DND-41 (cell line): ENCODE results near the gene LTF.

Experiments used
- ATAC-seq: fragments of 200-7000 bp; cut with Tn5 transposase; 3 replicates; pipeline ENCODE4 v1.9.1; 2021; ENCODE audit warnings: low read depth; ENCODE audit not compliant: insufficient read depth
- DNase-seq: peaks from one replicate; pipeline ENCODE4 v3.0.0-alpha.2; 2020
- H2AFZ ChIP-seq: 2 replicates; pipeline ENCODE4 v1.6.0; 2012; ENCODE audit warnings: low read depth, low read length
- H3K27ac ChIP-seq: 2 replicates; pipeline ENCODE4 v1.5.1; 2012; ENCODE audit warnings: low read length, inconsistent platforms
- H3K27me3 ChIP-seq: fragments of 200-600 bp; sonication (generic); 2 replicates; pipeline ENCODE4 v1.6.0; 2012; ENCODE audit warnings: low read length, mild to moderate bottlenecking, inconsistent platforms; ENCODE audit not compliant: insufficient read depth, poor library complexity
- H3K36me3 ChIP-seq: 2 replicates; pipeline ENCODE4 v1.5.1; 2012; ENCODE audit warnings: low read length, inconsistent platforms; ENCODE audit not compliant: insufficient read depth
- H3K4me1 ChIP-seq: 2 replicates; pipeline ENCODE4 v1.5.1; 2012; ENCODE audit warnings: mild to moderate bottlenecking, low read length; ENCODE audit not compliant: insufficient read depth
- H3K4me2 ChIP-seq: 2 replicates; pipeline ENCODE4 v1.6.0; 2012; ENCODE audit warnings: mild to moderate bottlenecking, moderate library complexity, low read length, inconsistent platforms; ENCODE audit not compliant: insufficient read depth
- H3K4me3 ChIP-seq, 2 experiments: fragments of 200-600 bp in 1 of 2; shearing (Covaris generic) in 1 of 2; 2 replicates each; pipeline ENCODE4 v1.5.1; 2012 to 2016; ENCODE audit warnings: inconsistent platforms in 2 of 2, low read length in 2 of 2, mild to moderate bottlenecking in 2 of 2, low read depth in 1 of 2, moderate library complexity in 1 of 2
- H3K79me2 ChIP-seq: 2 replicates; pipeline ENCODE4 v1.6.0; 2012; ENCODE audit warnings: low read length, inconsistent platforms; ENCODE audit not compliant: insufficient read depth
- H3K9ac ChIP-seq: 2 replicates; pipeline ENCODE4 v1.6.0; 2012; ENCODE audit warnings: low read depth, mild to moderate bottlenecking, inconsistent platforms, low read length, moderate library complexity
- H3K9me3 ChIP-seq: 2 replicates; pipeline ENCODE4 v1.5.1; 2012; ENCODE audit warnings: low read length, moderate library complexity, mild to moderate bottlenecking, inconsistent platforms; ENCODE audit not compliant: insufficient read depth, severe bottlenecking
- H4K20me1 ChIP-seq: 2 replicates; pipeline ENCODE4 v1.6.0; 2012; ENCODE audit warnings: low read length; ENCODE audit not compliant: insufficient read depth
- EZH2 ChIP-seq: IDR thresholded peaks from 3 replicates; pipeline ENCODE4 v1.6.1; 2012; ENCODE audit warnings: borderline replicate concordance, low read depth, mild to moderate bottlenecking, moderate library complexity, low read length, inconsistent platforms; ENCODE audit not compliant: severe bottlenecking
- TF ChIP-seq, protein P1 (sequence below): IDR thresholded peaks from 2 replicates; pipeline ENCODE4 v1.5.1; 2012; ENCODE audit warnings: borderline replicate concordance, low read length, moderate library complexity, mild to moderate bottlenecking; ENCODE audit not compliant: poor library complexity, severe bottlenecking; ENCODE audit errors: extremely low read depth

The LTF gene

DNA sequence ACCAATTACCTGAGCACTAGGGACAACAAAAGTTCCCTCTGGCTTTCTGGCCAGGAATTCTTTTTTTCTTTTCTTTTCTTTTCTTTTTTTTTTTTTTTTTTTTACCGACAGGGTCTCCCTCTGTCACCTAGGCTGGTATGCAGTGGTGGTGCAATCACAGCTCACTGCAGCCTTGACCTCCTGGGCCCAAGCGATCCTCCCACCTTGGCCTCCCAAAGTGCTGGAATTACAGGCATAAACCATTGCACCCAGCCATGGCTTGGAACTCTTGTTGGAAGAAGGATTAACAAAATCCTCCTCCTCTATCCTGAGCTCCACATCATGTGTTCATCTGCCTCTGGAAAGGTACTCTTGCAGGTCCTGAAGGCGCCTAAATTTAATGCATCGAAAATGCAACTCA, 2.9 kb upstream of the LTF start:
- Histone ChIP-seq H3K79me2 (no peaks in the 10 kb centered on the region), H2AFZ (no peak overlapping the region), H3K36me3 (no peaks in the 10 kb centered on the region), H3K9me3 (no peaks in the 10 kb centered on the region), H3K27me3 (no peaks in the 10 kb centered on the region), H4K20me1 (no peaks in the 10 kb centered on the region), H3K4me2 (no peak overlapping the region), H3K9ac (no peak overlapping the region), H3K4me1 (no peaks in the 10 kb centered on the region), H3K27ac (no peak overlapping the region), H3K4me3 (no peak overlapping the region)
- ATAC-seq (no peak), DNase-seq (no peak)
- no peak for TF ChIP-seq EZH2
- TF ChIP-seq, protein P1, sequence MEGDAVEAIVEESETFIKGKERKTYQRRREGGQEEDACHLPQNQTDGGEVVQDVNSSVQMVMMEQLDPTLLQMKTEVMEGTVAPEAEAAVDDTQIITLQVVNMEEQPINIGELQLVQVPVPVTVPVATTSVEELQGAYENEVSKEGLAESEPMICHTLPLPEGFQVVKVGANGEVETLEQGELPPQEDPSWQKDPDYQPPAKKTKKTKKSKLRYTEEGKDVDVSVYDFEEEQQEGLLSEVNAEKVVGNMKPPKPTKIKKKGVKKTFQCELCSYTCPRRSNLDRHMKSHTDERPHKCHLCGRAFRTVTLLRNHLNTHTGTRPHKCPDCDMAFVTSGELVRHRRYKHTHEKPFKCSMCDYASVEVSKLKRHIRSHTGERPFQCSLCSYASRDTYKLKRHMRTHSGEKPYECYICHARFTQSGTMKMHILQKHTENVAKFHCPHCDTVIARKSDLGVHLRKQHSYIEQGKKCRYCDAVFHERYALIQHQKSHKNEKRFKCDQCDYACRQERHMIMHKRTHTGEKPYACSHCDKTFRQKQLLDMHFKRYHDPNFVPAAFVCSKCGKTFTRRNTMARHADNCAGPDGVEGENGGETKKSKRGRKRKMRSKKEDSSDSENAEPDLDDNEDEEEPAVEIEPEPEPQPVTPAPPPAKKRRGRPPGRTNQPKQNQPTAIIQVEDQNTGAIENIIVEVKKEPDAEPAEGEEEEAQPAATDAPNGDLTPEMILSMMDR, result no peak

DNA sequence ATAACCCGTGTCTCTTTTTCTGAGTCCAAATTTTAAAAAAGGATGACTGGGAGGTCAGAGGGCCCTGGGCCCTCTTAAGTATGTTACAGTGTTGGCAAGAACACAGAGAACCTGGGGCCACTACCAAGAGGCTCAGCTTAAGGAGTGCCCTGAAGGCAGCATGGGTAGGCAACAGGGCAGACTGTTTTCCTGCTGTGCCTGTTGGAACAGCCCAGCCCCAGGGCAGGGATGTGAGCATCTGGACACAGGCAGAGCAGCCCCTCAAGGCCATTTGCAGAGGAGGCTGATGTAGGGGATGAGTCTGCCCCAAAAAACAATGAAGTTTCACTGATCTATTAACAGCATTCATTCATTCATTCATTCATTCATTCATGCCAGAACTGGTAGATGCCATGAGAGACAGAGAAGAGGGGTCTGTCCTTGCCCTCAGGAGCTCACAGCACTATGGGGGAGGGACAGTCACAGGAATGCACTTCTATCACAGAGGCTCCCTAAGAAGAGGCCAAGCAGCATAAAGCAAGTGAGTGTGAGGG, 2.2 kb upstream of the LTF start:
- no peak for TF ChIP-seq EZH2
- TF ChIP-seq, protein P1, result no peak
- H3K4me1 ChIP-seq, result no peaks in the 10 kb centered on the region
- H3K4me3 ChIP-seq, result no peak overlapping the region
- ATAC-seq (no peak), DNase-seq (no peak)
- H3K9ac ChIP-seq, result no peak overlapping the region
- no peaks in the 10 kb centered on the region for H3K36me3 ChIP-seq
- H3K4me2 ChIP-seq, result no peak overlapping the region
- no peak overlapping the region for H3K27ac ChIP-seq
- H4K20me1 ChIP-seq, result no peaks in the 10 kb centered on the region
- H3K27me3 ChIP-seq, result no peaks in the 10 kb centered on the region
- no peaks in the 10 kb centered on the region for H3K79me2 ChIP-seq
- no peak overlapping the region for H2AFZ ChIP-seq
- H3K9me3 ChIP-seq, result no peaks in the 10 kb centered on the region

DNA sequence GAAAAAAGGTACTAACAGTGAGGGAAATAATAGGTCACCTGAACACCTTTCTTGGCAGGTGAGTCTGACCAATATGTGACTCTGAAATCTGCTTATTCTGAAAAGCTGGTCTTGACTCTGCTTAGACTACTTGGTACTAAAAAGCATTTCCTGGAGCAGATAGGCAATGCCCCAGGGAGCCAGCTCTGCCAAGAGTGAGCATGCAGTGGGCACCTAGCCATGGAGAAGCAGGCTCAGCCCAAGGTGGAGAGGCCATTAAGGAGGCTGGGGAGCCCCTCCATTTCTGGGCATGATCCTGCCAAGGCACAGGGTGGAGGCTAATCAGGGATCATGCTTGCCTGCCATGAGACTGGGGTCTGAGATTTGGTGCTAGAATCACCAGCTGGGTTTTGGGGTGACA, 1.6 kb upstream of the LTF start:
- Histone ChIP-seq H3K4me2 (no peak overlapping the region), H3K79me2 (no peaks in the 10 kb centered on the region), H3K9me3 (no peaks in the 10 kb centered on the region), H3K36me3 (no peaks in the 10 kb centered on the region), H2AFZ (no peak overlapping the region), H3K27ac (no peak overlapping the region), H3K4me1 (no peaks in the 10 kb centered on the region), H3K4me3 (no peak overlapping the region), H3K9ac (no peak overlapping the region), H3K27me3 (no peaks in the 10 kb centered on the region), H4K20me1 (no peaks in the 10 kb centered on the region)
- DNase-seq (no peak), ATAC-seq (no peak)
- no peak for TF ChIP-seq EZH2
- TF ChIP-seq, protein P1, result no peak

DNA sequence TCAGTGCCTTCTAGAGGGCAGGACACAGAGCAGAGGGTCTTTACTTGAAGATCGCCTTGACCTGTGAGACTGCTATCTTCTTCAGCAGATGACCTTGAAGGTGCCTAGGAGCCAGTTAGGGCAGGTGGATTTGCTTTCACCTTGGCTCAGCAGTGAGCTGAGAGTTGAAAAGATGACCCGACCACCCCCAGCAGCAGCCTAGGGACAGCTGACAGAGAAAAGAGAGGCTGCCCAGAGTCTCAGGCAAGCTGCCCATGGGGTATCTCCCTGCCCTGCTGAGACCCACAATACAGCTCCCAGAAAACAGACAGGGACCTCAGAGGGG, 453 bp upstream of the LTF start:
- no peaks in the 10 kb centered on the region for H3K36me3 ChIP-seq
- no peaks in the 10 kb centered on the region for H3K27me3 ChIP-seq
- H4K20me1 ChIP-seq, result no peaks in the 10 kb centered on the region
- ATAC-seq (no peak), DNase-seq (no peak)
- no peaks in the 10 kb centered on the region for H3K4me1 ChIP-seq
- H3K4me2 ChIP-seq, result no peak overlapping the region
- no peak overlapping the region for H3K9ac ChIP-seq
- H3K79me2 ChIP-seq, result no peaks in the 10 kb centered on the region
- no peak overlapping the region for H2AFZ ChIP-seq
- TF ChIP-seq, protein P1, result no peak
- TF ChIP-seq EZH2, result no peak
- H3K9me3 ChIP-seq, result peaks cover 3% of the 10 kb centered on the region
- H3K4me3 ChIP-seq, result no peak overlapping the region
- H3K27ac ChIP-seq, result no peak overlapping the region
